ENCODE measurements around the gene OSGIN1.

OSGIN1 gene

GRCh38 chr16:83980794-83981193, 27.8 kb downstream of the OSGIN1 start:
- no peak for DNase-seq (ENCODE audit: low read depth)
- no peak overlapping the region for H3K4me3 ChIP-seq (ENCODE audit: low read length)
- TF ChIP-seq CTCF (IDR thresholded peaks at IDR 0.05; ENCODE audit: insufficient read depth, low read depth, low read length, missing control alignments), result no peak

GRCh38 chr16:83981799-83982198, 28.8 kb downstream of the OSGIN1 start:
- no peak for TF ChIP-seq CTCF (IDR thresholded peaks at IDR 0.05; ENCODE audit: insufficient read depth, low read depth, low read length, missing control alignments)
- no peak overlapping the region for H3K4me3 ChIP-seq (ENCODE audit: low read length)
- no peak for DNase-seq (ENCODE audit: low read depth)

GRCh38 chr16:83983491-83983890, 30.5 kb downstream of the OSGIN1 start:
- DNase-seq (ENCODE audit: low read depth), result no peak
- H3K4me3 ChIP-seq (ENCODE audit: low read length), result no peak overlapping the region
- TF ChIP-seq CTCF (IDR thresholded peaks at IDR 0.05; ENCODE audit: insufficient read depth, low read depth, low read length, missing control alignments), result no peak

- DNase-seq (ENCODE audit: low read depth), result no peak
- TF ChIP-seq CTCF (IDR thresholded peaks at IDR 0.05; ENCODE audit: insufficient read depth, low read depth, low read length, missing control alignments), result no peak
- H3K4me3 ChIP-seq (ENCODE audit: low read length), result no peak overlapping the region
These were observed 36.3 kb downstream of the OSGIN1 start for GRCh38 chr16:83989300-83989699.

GRCh38 chr16:83990492-83990891, 37.5 kb downstream of the OSGIN1 start:
- TF ChIP-seq CTCF (IDR thresholded peaks at IDR 0.05; ENCODE audit: insufficient read depth, low read depth, low read length, missing control alignments), result no peak
- no peak for DNase-seq (ENCODE audit: low read depth)
- H3K4me3 ChIP-seq (ENCODE audit: low read length), result no peak overlapping the region

- TF ChIP-seq CTCF (IDR thresholded peaks at IDR 0.05; ENCODE audit: insufficient read depth, low read depth, low read length, missing control alignments), result no peak
- DNase-seq (ENCODE audit: low read depth), result peak; percentile 43
- no peak overlapping the region for H3K4me3 ChIP-seq (ENCODE audit: low read length)
These were observed 39.6 kb downstream of the OSGIN1 start for GRCh38 chr16:83992624-83993023.

GRCh38 chr16:83994087-83994486, 41.0 kb downstream of the OSGIN1 start:
- no peak overlapping the region for H3K4me3 ChIP-seq (ENCODE audit: low read length)
- peak; percentile 96 for DNase-seq (ENCODE audit: low read depth)

More at GRCh38 chr16:83994087-83994486, 41.0 kb downstream of the OSGIN1 start:
- no peak for TF ChIP-seq CTCF (IDR thresholded peaks at IDR 0.05; ENCODE audit: insufficient read depth, low read depth, low read length, missing control alignments)
